ENCODE results near the gene SCNN1B. TPM values are rescaled to one million over a fixed set of nuclear protein-coding genes. Genes with fewer than 3 reads are reported as not detected.
"Not testable (repeated sequence)": the region's sequence is repeated elsewhere in the genome, so short reads cannot be mapped to it uniquely, and the experiment has no call there.

Gene SCNN1B
- polyA plus RNA-seq, 6 donors from 2014 or later: not detected

DNA sequence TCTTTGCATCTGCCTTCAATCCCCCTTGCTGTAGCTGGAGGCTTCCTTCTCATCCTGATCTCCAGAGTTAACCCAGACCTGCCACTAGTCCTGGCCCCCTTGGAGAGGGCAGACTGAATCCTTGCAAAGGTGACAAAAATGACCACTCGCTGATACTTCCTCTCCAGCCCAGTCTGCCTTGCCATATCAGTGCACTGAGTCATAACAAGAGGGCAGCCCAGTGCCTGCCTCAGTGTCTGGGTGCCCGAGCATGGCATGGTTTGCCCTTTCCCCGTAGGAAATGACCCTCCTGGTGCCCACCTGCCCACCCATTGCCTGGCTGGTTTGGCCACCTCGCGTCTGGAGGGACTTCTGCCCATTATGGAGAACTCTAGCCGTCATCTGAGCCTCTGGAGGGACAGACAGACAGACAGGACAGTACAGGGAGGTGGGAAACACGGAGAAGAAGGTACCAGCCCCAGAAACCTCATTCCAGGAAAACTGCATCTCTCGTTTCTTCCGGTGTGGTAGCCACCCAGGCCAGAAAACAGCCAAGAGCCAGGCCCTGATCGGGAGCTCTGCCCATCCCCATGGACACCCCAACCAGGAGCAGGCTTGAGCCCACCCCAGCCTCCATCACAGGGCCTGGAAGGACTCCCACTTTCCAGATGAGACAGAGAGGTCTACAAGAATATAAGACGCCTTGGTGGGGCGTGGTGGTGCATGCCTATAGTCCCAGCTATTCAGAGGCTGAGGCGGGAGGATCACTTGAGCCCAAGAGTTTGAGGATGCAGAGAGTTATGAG, 71.5 kb downstream of the SCNN1B start:
- no peak overlapping the region for H3K4me3 Mint-ChIP-seq
- H3K9me3 Mint-ChIP-seq: peaks cover 0 to 3% (median 0%) of the 10 kb centered on the region in 7 donors
- H3K36me3 Mint-ChIP-seq: no peaks in the 10 kb centered on the region
- H3K27me3 Mint-ChIP-seq: peaks cover 3 to 24% (median 22%) of the 10 kb centered on the region in 3 donors
- no peaks in the 10 kb centered on the region for H3K4me1 Mint-ChIP-seq
- DNase-seq: no peak
- no peak for ATAC-seq (ENCODE audit: low read depth in 2 of 2)
- no peak overlapping the region for H3K27ac Mint-ChIP-seq

DNA sequence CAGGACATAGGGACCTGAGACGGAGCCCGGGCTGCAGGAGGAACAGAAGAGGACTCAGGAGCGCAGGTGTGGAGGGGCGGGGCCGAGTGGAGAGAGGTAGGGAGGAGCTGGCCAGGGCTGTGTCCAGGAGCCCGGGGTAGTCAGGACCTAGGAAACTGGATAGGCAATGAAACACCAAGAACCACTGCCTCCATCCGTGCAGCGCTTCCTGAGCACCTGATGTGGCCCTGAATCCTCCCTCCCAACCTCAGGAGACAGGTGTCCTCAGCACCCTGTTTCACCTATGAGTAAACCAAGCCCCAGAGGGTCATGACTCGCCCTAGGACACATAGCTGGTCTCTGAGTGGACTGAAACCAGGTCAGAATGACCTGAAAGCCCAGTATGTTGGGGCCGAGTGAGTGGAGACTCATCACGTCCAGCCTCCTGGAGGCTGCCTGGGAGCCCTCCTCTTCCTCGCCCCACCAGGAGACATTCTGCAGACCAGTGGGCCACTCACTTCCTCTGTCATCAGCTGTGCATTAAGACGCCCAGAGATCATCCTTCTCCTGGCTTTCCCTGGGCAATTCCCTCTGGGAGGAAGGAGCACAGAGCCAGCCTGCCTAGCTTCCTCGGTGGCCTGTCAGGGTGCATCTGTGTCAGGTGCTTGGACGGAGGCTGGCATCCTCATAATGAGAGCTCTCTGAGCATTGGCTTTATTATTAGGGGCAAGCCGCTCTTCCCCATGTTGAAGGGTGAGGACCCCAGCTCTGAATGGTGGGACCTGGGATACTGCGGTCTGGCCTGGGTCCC, 72.8 kb downstream of the SCNN1B start:
- H3K27ac Mint-ChIP-seq: no peak overlapping the region
- no peak for DNase-seq
- H3K27me3 Mint-ChIP-seq: peaks cover 0 to 32% (median 29%) of the 10 kb centered on the region in 3 donors
- H3K4me1 Mint-ChIP-seq: no peaks in the 10 kb centered on the region
- ATAC-seq (ENCODE audit: low read depth in 2 of 2): no peak
- H3K36me3 Mint-ChIP-seq: no peaks in the 10 kb centered on the region
- H3K4me3 Mint-ChIP-seq: no peak overlapping the region
- H3K9me3 Mint-ChIP-seq: peaks cover 0 to 3% (median 0%) of the 10 kb centered on the region in 7 donors

DNA sequence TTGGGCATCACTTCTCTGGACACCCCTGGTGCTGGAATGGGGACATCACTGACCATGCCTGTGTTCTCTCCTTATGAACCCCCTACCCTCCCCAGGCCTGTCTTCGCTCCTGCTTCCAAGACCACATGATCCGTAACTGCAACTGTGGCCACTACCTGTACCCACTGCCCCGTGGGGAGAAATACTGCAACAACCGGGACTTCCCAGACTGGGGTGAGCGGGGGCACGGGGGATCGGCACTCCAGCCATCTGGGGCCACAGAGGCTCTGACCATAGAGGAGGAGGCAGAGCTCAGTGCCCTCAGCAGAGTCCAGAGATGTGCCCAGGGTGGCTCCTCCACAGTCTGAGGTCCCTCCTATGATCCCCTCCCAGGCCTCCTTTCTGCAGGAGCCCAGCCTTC, 73.5 kb downstream of the SCNN1B start:
- H3K27ac Mint-ChIP-seq: no peak overlapping the region
- no peaks in the 10 kb centered on the region for H3K9me3 Mint-ChIP-seq
- no peaks in the 10 kb centered on the region for H3K36me3 Mint-ChIP-seq
- no peak for DNase-seq
- ATAC-seq (ENCODE audit: low read depth in 2 of 2): no peak
- H3K4me1 Mint-ChIP-seq: no peaks in the 10 kb centered on the region
- peaks cover 0 to 26% (median 22%) of the 10 kb centered on the region in 3 donors for H3K27me3 Mint-ChIP-seq
- H3K4me3 Mint-ChIP-seq: no peak overlapping the region

DNA sequence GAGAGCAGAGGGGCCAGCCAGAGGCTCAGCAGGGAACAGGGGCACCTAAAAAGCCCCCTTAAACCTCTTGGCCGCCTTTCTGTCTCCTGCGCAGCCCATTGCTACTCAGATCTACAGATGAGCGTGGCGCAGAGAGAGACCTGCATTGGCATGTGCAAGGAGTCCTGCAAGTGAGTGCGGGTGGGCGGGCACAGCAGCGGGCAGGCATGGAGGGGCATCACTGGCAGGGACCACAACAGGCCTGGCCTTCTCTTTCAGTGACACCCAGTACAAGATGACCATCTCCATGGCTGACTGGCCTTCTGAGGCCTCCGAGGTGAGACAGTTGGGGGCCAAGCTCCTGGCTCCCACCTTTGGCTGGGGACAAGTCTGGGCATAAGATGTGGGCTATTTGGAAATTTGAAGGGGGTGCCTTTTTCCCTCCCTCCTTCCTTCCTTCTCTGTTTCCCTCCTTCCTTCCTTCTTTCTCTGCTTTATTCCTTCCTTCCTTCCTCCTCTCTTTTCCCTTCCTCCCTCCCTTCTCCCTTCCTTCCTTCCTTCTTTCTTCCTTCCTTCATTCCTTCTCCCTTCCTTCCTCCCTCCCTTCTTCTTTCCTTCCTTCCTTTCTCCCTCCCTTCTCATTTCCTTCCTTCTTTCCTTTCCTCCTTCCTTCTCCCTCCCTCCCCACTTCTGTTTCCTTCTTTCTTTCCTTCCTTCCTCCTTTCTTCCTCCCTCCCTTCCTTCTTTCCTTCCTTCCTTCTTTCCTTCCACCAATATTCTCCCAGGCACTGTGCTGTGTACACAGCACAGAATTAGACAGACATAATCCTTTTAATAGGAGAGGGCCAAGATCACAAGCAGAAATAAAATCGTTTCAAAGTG, 75.2 kb downstream of the SCNN1B start:
- ATAC-seq (ENCODE audit: low read depth in 2 of 2): no peak
- H3K27ac Mint-ChIP-seq: no peak overlapping the region

DNA sequence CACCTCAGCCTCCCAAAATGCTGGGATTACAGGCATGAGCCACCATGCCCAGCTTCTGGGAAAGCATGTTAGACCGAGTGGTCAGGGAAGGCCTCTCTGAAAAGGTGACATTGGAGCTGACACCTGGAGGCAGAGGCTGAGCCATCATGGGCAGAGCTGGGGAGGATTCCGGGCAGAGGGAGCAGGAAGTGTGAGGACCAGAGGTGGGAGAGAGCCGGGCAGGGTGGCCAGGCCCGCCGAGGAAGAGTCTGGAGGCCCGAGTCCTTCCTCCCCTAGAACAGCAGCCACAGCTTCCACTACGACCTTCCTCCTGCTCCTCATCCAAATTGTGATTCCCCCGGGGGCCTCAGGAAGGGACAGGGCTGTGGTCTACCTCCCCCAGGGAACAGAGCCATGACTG, 76.2 kb downstream of the SCNN1B start:
- no peak for ATAC-seq (ENCODE audit: low read depth in 2 of 2)
- Mint-ChIP-seq H3K27me3 (peaks cover 0 to 19% (median 17%) of the 10 kb centered on the region in 3 donors), H3K27ac (no peak overlapping the region)

More for the DNA sequence above, 75.2 kb downstream of the SCNN1B start:
- no peaks in the 10 kb centered on the region for H3K36me3 Mint-ChIP-seq
- no peak overlapping the region for H3K4me3 Mint-ChIP-seq
- no peaks in the 10 kb centered on the region for H3K9me3 Mint-ChIP-seq
- no peaks in the 10 kb centered on the region for H3K4me1 Mint-ChIP-seq
- DNase-seq: no peak
- peaks cover 0 to 22% (median 19%) of the 10 kb centered on the region in 3 donors for H3K27me3 Mint-ChIP-seq

DNA sequence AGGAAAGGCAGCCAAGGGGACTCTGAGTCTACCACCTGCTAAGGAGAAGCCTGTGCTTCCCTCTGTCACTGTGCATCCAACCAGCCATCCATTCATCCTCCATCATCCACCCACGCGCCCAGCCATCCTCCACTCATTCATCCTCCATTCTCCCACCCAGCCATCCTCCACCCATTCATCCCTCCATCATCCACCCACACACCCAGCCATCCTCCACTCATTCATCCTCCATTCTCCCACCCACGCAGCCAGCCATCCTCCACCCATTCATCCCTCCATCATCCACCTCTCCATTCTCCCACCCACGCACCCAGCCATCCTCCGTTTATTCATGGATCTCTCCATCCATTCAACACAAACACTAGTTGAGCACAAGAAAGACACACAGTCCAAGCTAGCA, 76.8 kb downstream of the SCNN1B start:
- ATAC-seq (ENCODE audit: low read depth in 2 of 2): no peak
- H3K27me3 Mint-ChIP-seq: peaks cover 0 to 13% (median 12%) of the 10 kb centered on the region in 3 donors
- H3K4me3 Mint-ChIP-seq: no peak overlapping the region
- no peaks in the 10 kb centered on the region for H3K9me3 Mint-ChIP-seq
- H3K27ac Mint-ChIP-seq: peak overlapping the region in 1 of 6 donors; percentile 78
- no peaks in the 10 kb centered on the region for H3K4me1 Mint-ChIP-seq
- no peak for DNase-seq
- H3K36me3 Mint-ChIP-seq: no peaks in the 10 kb centered on the region

More for the DNA sequence above, 76.2 kb downstream of the SCNN1B start:
- DNase-seq: no peak
- Mint-ChIP-seq H3K4me1 (no peaks in the 10 kb centered on the region), H3K9me3 (no peaks in the 10 kb centered on the region), H3K36me3 (no peaks in the 10 kb centered on the region), H3K4me3 (no peak overlapping the region)

DNA sequence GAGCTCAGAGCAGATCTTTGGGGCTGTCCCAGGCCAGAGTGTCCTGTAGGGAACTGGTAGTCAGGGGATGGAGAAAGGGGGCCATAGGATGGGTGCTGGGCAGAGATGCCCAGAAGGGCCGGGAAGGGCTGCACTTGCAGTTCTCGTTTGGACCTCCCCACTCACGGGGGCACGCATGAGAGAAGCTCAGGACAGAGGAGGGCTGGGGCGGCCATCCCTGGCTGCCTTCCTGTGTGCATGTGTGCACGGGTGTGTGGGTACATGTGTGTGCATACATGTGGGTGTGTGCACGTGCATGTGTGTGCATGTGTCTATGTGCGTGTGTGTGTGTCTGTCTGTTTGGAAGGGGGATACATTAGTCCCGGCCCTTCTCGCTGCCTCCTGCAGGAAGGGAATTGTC, 77.6 kb downstream of the SCNN1B start:
- H3K4me3 Mint-ChIP-seq: no peak overlapping the region
- H3K9me3 Mint-ChIP-seq: no peaks in the 10 kb centered on the region
- peak overlapping the region in 1 of 6 donors; percentile 17 for H3K27ac Mint-ChIP-seq
- H3K36me3 Mint-ChIP-seq: no peaks in the 10 kb centered on the region
- DNase-seq (no peak), ATAC-seq (ENCODE audit: low read depth in 2 of 2) (no peak)
- peaks cover 0 to 13% (median 12%) of the 10 kb centered on the region in 3 donors for H3K27me3 Mint-ChIP-seq
- no peaks in the 10 kb centered on the region for H3K4me1 Mint-ChIP-seq

DNA sequence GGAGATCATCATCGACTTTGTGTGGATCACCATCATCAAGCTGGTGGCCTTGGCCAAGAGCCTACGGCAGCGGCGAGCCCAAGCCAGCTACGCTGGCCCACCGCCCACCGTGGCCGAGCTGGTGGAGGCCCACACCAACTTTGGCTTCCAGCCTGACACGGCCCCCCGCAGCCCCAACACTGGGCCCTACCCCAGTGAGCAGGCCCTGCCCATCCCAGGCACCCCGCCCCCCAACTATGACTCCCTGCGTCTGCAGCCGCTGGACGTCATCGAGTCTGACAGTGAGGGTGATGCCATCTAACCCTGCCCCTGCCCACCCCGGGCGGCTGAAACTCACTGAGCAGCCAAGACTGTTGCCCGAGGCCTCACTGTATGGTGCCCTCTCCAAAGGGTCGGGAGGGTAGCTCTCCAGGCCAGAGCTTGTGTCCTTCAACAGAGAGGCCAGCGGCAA, 78.4 kb downstream of the SCNN1B start:
- H3K4me3 Mint-ChIP-seq: no peak overlapping the region
- H3K27me3 Mint-ChIP-seq: peaks cover 0 to 13% (median 12%) of the 10 kb centered on the region in 3 donors
- ATAC-seq (ENCODE audit: low read depth in 2 of 2): no peak
- no peaks in the 10 kb centered on the region for H3K4me1 Mint-ChIP-seq
- no peaks in the 10 kb centered on the region for H3K9me3 Mint-ChIP-seq
- peak overlapping the region in 1 of 6 donors; percentile 17 for H3K27ac Mint-ChIP-seq
- DNase-seq: no peak
- H3K36me3 Mint-ChIP-seq: no peaks in the 10 kb centered on the region

DNA sequence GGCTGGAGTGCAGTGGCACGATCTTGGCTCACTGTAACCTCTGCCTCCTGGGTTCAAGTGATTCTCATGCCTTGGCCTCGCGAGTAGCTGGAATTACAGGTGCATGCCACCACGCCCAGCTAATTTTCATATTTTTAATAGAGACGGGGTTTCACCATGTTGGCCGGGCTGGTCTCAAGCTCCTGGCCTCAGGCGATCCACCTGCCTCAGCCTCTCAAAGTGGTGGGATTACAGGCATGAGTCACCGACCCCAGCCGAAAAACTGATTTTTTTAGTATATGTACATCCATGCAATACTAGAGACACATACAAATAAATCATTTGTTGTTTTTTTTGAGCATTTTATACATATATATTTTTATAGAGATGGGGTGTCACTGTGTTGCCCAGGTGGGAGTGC, 79.6 kb downstream of the SCNN1B start:
- H3K4me1 Mint-ChIP-seq; ATAC-seq (ENCODE audit: low read depth in 2 of 2); H3K4me3 Mint-ChIP-seq; H3K36me3 Mint-ChIP-seq; H3K9me3 Mint-ChIP-seq; H3K27ac Mint-ChIP-seq; DNase-seq: not testable (repeated sequence)
- peaks cover 0 to 13% (median 12%) of the 10 kb centered on the region in 3 donors for H3K27me3 Mint-ChIP-seq

DNA sequence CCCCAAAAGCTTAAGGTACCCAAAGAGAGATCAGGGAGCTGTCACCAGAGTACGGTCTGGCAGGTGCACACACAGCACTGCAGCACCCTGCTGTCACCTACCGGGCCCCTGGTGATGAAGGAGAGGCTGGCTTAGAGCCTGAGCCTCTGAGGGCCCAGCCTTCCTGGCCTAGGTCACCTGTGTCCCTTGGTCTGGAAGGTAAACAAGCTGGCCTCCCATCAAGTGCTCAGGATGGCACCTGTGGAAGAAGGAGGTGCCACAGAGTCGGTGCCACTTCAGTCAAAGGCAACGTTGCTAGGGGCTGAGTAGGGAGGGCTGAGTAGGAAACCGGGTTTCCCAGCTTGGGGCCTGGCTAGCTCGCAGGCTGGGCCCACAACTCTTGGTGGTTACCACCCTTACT, 80.2 kb downstream of the SCNN1B start:
- DNase-seq: no peak
- Mint-ChIP-seq H3K9me3 (no peaks in the 10 kb centered on the region), H3K4me1 (no peaks in the 10 kb centered on the region), H3K36me3 (no peaks in the 10 kb centered on the region), H3K4me3 (no peak overlapping the region), H3K27ac (no peak overlapping the region), H3K27me3 (peaks cover 0 to 13% (median 12%) of the 10 kb centered on the region in 3 donors)
- no peak for ATAC-seq (ENCODE audit: low read depth in 2 of 2)

DNA sequence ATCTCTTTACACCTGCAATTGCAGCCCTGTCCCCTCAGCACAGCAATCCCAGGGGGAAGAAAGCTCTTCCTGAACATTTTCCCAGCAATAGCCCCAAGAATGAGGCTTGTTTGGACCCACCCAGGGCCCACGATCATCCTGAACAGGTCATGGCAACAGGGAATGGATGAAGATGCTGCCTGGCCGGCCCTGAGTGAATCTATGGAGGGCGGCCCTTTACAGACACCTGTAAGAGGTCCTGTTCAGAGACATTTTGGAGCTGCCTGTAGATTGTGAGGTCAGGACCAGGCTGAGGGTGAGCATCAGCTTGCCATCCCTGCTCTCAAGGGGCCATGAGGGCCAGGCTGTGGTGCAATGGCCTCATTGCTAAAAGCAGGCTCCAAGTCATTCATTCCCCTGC, 81.8 kb downstream of the SCNN1B start:
- H3K4me3 Mint-ChIP-seq: no peak overlapping the region
- no peak for DNase-seq
- H3K36me3 Mint-ChIP-seq: peaks cover 3 to 4% of the 10 kb centered on the region in 2 donors
- H3K27ac Mint-ChIP-seq: no peak overlapping the region
- H3K27me3 Mint-ChIP-seq: peaks cover 0 to 8% (median 2%) of the 10 kb centered on the region in 3 donors
- ATAC-seq (ENCODE audit: low read depth in 2 of 2): no peak
- H3K4me1 Mint-ChIP-seq: no peaks in the 10 kb centered on the region
- H3K9me3 Mint-ChIP-seq: no peaks in the 10 kb centered on the region

DNA sequence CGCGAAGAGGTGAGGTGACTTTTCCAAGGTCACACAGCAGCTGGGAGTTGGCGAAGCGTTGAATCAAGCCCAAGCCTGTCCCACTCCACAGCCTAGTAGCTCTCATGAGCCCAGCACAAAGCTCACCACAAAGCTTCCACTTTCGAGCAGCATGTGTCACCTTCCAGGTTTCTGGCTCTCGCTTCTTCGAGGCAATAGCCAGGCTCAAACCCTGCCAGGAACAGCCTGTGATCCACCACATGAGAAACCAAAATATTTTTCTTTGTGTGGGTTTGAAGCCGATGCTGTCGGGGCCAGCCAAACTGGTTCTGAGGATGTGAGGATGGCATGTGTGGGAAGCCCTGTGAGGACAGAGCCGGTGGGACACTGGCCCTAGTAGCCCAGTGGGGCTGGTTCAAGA, 82.8 kb downstream of the SCNN1B start:
- Mint-ChIP-seq H3K27ac (no peak overlapping the region), H3K27me3 (no peaks in the 10 kb centered on the region), H3K4me1 (no peaks in the 10 kb centered on the region), H3K9me3 (no peaks in the 10 kb centered on the region), H3K4me3 (no peak overlapping the region), H3K36me3 (peaks cover 10 to 12% of the 10 kb centered on the region in 2 donors)
- ATAC-seq (ENCODE audit: low read depth in 2 of 2) (no peak), DNase-seq (no peak)

DNA sequence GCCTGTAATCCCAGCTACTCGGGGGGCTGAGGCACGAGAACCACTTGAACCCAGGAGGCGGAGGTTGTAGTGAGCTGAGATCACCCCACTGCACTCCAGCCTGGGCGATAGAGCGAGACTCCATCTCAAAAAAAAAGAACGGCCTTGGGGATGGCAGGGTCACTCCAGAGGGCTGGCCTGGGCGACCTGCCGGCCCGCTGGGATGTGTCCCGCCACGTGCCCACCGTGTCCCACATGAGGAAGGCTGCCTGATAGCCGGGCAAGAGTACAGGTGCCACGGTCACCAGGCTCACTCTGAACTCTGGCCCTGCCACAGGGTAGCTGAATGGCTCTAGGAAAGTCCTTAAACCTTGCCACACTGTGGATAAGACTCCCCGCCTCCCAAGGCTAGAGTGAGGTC, 83.3 kb downstream of the SCNN1B start:
- Mint-ChIP-seq H3K4me1 (no peaks in the 10 kb centered on the region), H3K4me3 (no peak overlapping the region), H3K27ac (no peak overlapping the region), H3K9me3 (no peaks in the 10 kb centered on the region), H3K27me3 (no peaks in the 10 kb centered on the region), H3K36me3 (peaks cover 11 to 12% of the 10 kb centered on the region in 2 donors)
- ATAC-seq (ENCODE audit: low read depth in 2 of 2): no peak
- no peak for DNase-seq
